H9 (cell line): ENCODE results near the gene ADGB. TPM values are rescaled to one million over a fixed set of nuclear protein-coding genes. Genes with fewer than 3 reads are reported as not detected.

Source experiments
- DNase-seq: peaks from one replicate; pipeline ENCODE4 v3.0.0-alpha.2; 2017
- H2AFZ ChIP-seq: one replicate; pipeline ENCODE4 v1.6.1; 2013; ENCODE audit warnings: mild to moderate bottlenecking, low read length, control low read depth, moderate library complexity
- H2AK5ac ChIP-seq: 2 replicates; pipeline ENCODE4 v1.6.1; 2013; ENCODE audit warnings: low read length, control low read depth, mixed read lengths; ENCODE audit not compliant: insufficient read length
- H2BK120ac ChIP-seq: one replicate; pipeline ENCODE4 v1.6.1; 2013; ENCODE audit warnings: low read depth, mild to moderate bottlenecking, low read length, control low read depth, inconsistent platforms; ENCODE audit not compliant: poor library complexity, severe bottlenecking
- H2BK12ac ChIP-seq: 2 replicates; pipeline ENCODE4 v1.6.1; 2013; ENCODE audit warnings: low read length, control low read depth, mixed read lengths, low read depth; ENCODE audit not compliant: insufficient read length
- H2BK15ac ChIP-seq: 2 replicates; pipeline ENCODE4 v1.6.1; 2013; ENCODE audit warnings: low read depth, low read length, control low read depth
- H2BK20ac ChIP-seq: one replicate; pipeline ENCODE4 v1.6.1; 2013; ENCODE audit warnings: low read depth, mild to moderate bottlenecking, low read length, control low read depth, inconsistent platforms; ENCODE audit not compliant: poor library complexity, severe bottlenecking
- H2BK5ac ChIP-seq: 2 replicates; pipeline ENCODE4 v1.6.1; 2013; ENCODE audit warnings: low read length, control low read depth, mixed read lengths; ENCODE audit not compliant: insufficient read length
- H3K14ac ChIP-seq: 2 replicates; pipeline ENCODE4 v1.6.1; 2013; ENCODE audit warnings: low read length, control low read depth; ENCODE audit not compliant: insufficient read depth
- H3K18ac ChIP-seq: 2 replicates; pipeline ENCODE4 v1.6.1; 2013; ENCODE audit warnings: low read depth, mild to moderate bottlenecking, mixed read lengths, low read length, control low read depth; ENCODE audit not compliant: insufficient read length
- H3K23ac ChIP-seq: 2 replicates; pipeline ENCODE4 v1.6.1; 2013; ENCODE audit warnings: low read length, control low read depth, mixed read lengths, low read depth; ENCODE audit not compliant: insufficient read length
- H3K23me2 ChIP-seq: 2 replicates; pipeline ENCODE4 v1.6.1; 2013; ENCODE audit warnings: low read depth, mild to moderate bottlenecking, mixed read lengths, low read length, control low read depth; ENCODE audit not compliant: insufficient read length, poor library complexity, severe bottlenecking
- H3K27ac ChIP-seq: 2 replicates; pipeline ENCODE4 v1.5.1; 2013; ENCODE audit warnings: low read length, control low read depth, mixed read lengths, low read depth; ENCODE audit not compliant: insufficient read length
- H3K27me3 ChIP-seq: 2 replicates; pipeline ENCODE4 v1.6.1; 2013; ENCODE audit warnings: low read length, control low read depth, inconsistent platforms; ENCODE audit not compliant: insufficient read depth
- H3K4ac ChIP-seq: 2 replicates; pipeline ENCODE4 v1.6.1; 2013; ENCODE audit warnings: low read depth, mild to moderate bottlenecking, control low read depth, inconsistent platforms, low read length, moderate library complexity
- H3K4me1 ChIP-seq: 2 replicates; pipeline ENCODE4 v1.6.1; 2013; ENCODE audit warnings: low read length, control low read depth, inconsistent platforms; ENCODE audit not compliant: insufficient read depth
- H3K4me2 ChIP-seq: 2 replicates; pipeline ENCODE4 v1.6.1; 2013; ENCODE audit warnings: low read length, control low read depth, mixed read lengths; ENCODE audit not compliant: insufficient read length, insufficient read depth
- H3K56ac ChIP-seq: 2 replicates; pipeline ENCODE4 v1.6.1; 2013; ENCODE audit warnings: low read depth, mild to moderate bottlenecking, mixed read lengths, low read length, control low read depth; ENCODE audit not compliant: insufficient read length
- H3K79me1 ChIP-seq: 2 replicates; pipeline ENCODE4 v1.6.1; 2013; ENCODE audit warnings: low read depth, mild to moderate bottlenecking, moderate library complexity, low read length, control low read depth, inconsistent platforms; ENCODE audit not compliant: insufficient read depth, poor library complexity, severe bottlenecking
- H3K79me2 ChIP-seq: 2 replicates; pipeline ENCODE4 v1.6.1; 2013; ENCODE audit warnings: low read length, control low read depth, inconsistent platforms; ENCODE audit not compliant: insufficient read depth
- H3K9ac ChIP-seq: 2 replicates; pipeline ENCODE4 v1.6.1; 2013; ENCODE audit warnings: low read length, control low read depth, mixed read lengths; ENCODE audit not compliant: insufficient read length; ENCODE audit errors: extremely low read depth
- H3K9me3 ChIP-seq: one replicate; pipeline ENCODE4 v1.6.1; 2013; ENCODE audit warnings: low read depth, low read length, inconsistent platforms; ENCODE audit not compliant: control insufficient read depth
- H3T11ph ChIP-seq: one replicate; pipeline ENCODE4 v1.6.1; 2013; ENCODE audit warnings: mild to moderate bottlenecking, low read length, control low read depth, inconsistent platforms
- H4K20me1 ChIP-seq: one replicate; pipeline ENCODE4 v1.6.1; 2013; ENCODE audit not compliant: control insufficient read depth, insufficient read length, insufficient read depth
- H4K5ac ChIP-seq: 2 replicates; pipeline ENCODE4 v1.6.1; 2013; ENCODE audit warnings: low read depth, mild to moderate bottlenecking, mixed read lengths, low read length, control low read depth; ENCODE audit not compliant: insufficient read length
- H4K8ac ChIP-seq: replicated peaks from 2 replicates; pipeline ENCODE4 v1.6.1; 2013; ENCODE audit warnings: low read length, control low read depth, mixed read lengths, low read depth; ENCODE audit not compliant: insufficient read length
- H4K91ac ChIP-seq: 2 replicates; pipeline ENCODE4 v1.6.1; 2013; ENCODE audit warnings: low read depth, mild to moderate bottlenecking, moderate library complexity, mixed read lengths, low read length, control low read depth; ENCODE audit not compliant: insufficient read length
- H3K27ac Mint-ChIP-seq, 3 experiments: 2 replicates in 2 of 3; 3 replicates in 1 of 3; pipeline ENCODE4 v1.8.0; 2020 to 2021; ENCODE audit warnings: mixed read lengths in 3 of 3, mild to moderate bottlenecking in 1 of 3, moderate library complexity in 1 of 3
- H3K27me3 Mint-ChIP-seq: 2 replicates; pipeline ENCODE4 v1.8.0; 2021; ENCODE audit warnings: low read depth, mild to moderate bottlenecking, moderate library complexity, mixed read lengths
- H3K36me3 Mint-ChIP-seq, 3 experiments: 2 replicates in 2 of 3; 3 replicates in 1 of 3; pipeline ENCODE4 v1.8.0; 2020 to 2021; ENCODE audit warnings: low read depth in 3 of 3, mixed read lengths in 3 of 3; ENCODE audit not compliant: insufficient read depth in 1 of 3
- H3K4me1 Mint-ChIP-seq, 2 experiments: 2 replicates each; pipeline ENCODE4 v1.8.0; 2020; ENCODE audit warnings: mixed read lengths in 2 of 2
- H3K4me3 Mint-ChIP-seq, 2 experiments: 2 replicates in 1 of 2; 3 replicates in 1 of 2; pipeline ENCODE4 v1.8.0; 2020 to 2021; ENCODE audit warnings: mild to moderate bottlenecking in 2 of 2, mixed read lengths in 2 of 2, moderate library complexity in 1 of 2
- H3K9me3 Mint-ChIP-seq, 2 experiments: 2 replicates in 1 of 2; 3 replicates in 1 of 2; pipeline ENCODE4 v1.8.0; 2020; ENCODE audit warnings: mild to moderate bottlenecking in 2 of 2, mixed read lengths in 2 of 2, moderate library complexity in 1 of 2
- WGBS: extraction: QIAGEN DNeasy Blood & Tissue Kit; methylation state at CpG from one replicate; pipeline ENCODE4 v1.1.7; 2013; ENCODE audit warnings: missing lambda C conversion rate, low lambda C conversion rate, mixed read lengths; ENCODE audit not compliant: insufficient read length; ENCODE audit errors: extremely low coverage; 5-methylcytosine and 5-hydroxymethylcytosine counted together
- total RNA-seq: library from RNA; stranded (reverse); gene quantifications from 2 replicates; pipeline ENCODE4 v1.2.1, GENCODE V29; 2021
- TF ChIP-seq, protein P1 (sequence below): fragments of 200-600 bp; sonication (generic); conservative IDR thresholded peaks from 3 replicates; pipeline ENCODE4 v1.8.0; 2021; ENCODE audit warnings: antibody characterized with exemption, mild to moderate bottlenecking

The ADGB gene
- total RNA-seq, 1 experiment from 2014 or later: not detected

DNA sequence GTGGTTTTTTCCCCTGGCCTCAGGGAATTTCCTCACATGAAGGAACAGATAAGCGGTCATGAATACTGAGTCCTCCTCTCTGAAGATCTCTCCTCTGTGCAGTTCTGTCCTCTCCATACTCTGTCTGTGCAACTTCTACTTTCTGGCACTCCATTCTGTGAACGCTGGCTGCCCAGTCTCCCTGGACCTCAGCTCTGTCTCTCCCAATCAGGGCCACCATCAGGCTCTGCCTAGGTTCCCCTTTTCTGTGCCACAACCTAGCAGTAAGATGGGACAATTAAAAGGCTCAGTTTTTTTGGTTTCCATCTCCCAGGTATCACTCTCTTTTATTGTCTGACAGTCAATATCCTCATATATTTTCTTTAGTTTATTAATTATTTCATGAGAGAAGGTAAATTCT, 4.8 kb upstream of the ADGB start:
- TF ChIP-seq, protein P1, sequence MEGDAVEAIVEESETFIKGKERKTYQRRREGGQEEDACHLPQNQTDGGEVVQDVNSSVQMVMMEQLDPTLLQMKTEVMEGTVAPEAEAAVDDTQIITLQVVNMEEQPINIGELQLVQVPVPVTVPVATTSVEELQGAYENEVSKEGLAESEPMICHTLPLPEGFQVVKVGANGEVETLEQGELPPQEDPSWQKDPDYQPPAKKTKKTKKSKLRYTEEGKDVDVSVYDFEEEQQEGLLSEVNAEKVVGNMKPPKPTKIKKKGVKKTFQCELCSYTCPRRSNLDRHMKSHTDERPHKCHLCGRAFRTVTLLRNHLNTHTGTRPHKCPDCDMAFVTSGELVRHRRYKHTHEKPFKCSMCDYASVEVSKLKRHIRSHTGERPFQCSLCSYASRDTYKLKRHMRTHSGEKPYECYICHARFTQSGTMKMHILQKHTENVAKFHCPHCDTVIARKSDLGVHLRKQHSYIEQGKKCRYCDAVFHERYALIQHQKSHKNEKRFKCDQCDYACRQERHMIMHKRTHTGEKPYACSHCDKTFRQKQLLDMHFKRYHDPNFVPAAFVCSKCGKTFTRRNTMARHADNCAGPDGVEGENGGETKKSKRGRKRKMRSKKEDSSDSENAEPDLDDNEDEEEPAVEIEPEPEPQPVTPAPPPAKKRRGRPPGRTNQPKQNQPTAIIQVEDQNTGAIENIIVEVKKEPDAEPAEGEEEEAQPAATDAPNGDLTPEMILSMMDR: no peak
- no peak overlapping the region for H3T11ph ChIP-seq
- H3K27ac Mint-ChIP-seq: no peak overlapping the region
- H3K4me2 ChIP-seq: no peak overlapping the region
- H3K79me2 ChIP-seq: no peaks in the 10 kb centered on the region
- H3K4me1 ChIP-seq: no peaks in the 10 kb centered on the region
- no peak overlapping the region for H3K9ac ChIP-seq
- H2BK20ac ChIP-seq: no peak overlapping the region
- H2AFZ ChIP-seq: no peak overlapping the region
- H4K91ac ChIP-seq: no peak overlapping the region
- no peak overlapping the region for H2BK12ac ChIP-seq
- no peaks in the 10 kb centered on the region for H3K9me3 Mint-ChIP-seq
- no peak overlapping the region for H3K14ac ChIP-seq
- DNase-seq: no peak
- H2BK120ac ChIP-seq: no peak overlapping the region
- H3K23ac ChIP-seq: no peak overlapping the region
- no peak overlapping the region for H2BK15ac ChIP-seq
- no peaks in the 10 kb centered on the region for H4K20me1 ChIP-seq
- no peaks in the 10 kb centered on the region for H3K79me1 ChIP-seq
- no peak overlapping the region for H3K4ac ChIP-seq
- no peaks in the 10 kb centered on the region for H3K9me3 ChIP-seq
- no peak overlapping the region for H4K5ac ChIP-seq
- H3K23me2 ChIP-seq: peaks cover 2% of the 10 kb centered on the region
- peaks cover 2% of the 10 kb centered on the region for H3K27me3 Mint-ChIP-seq
- no peaks in the 10 kb centered on the region for H3K36me3 Mint-ChIP-seq
- H3K4me1 Mint-ChIP-seq: peaks cover 7% of the 10 kb centered on the region in 2 experiments
- no peak overlapping the region for H4K8ac ChIP-seq
- no peak overlapping the region for H2BK5ac ChIP-seq
- no peak overlapping the region for H3K18ac ChIP-seq
- no peak overlapping the region for H3K27ac ChIP-seq
- H3K56ac ChIP-seq: no peak overlapping the region
- no peak overlapping the region for H2AK5ac ChIP-seq
- no CpG with 5 or more reads among the region's 2 CpGs for WGBS
- no peak overlapping the region for H3K4me3 Mint-ChIP-seq
- no peaks in the 10 kb centered on the region for H3K27me3 ChIP-seq
